HG03097 (cell line): ENCODE measurements around the gene OR10A3.

Experiments used
- ATAC-seq: cut with Tn5 transposase; IDR thresholded peaks from one replicate; pipeline ENCODE4 v1.9.1; 2021; ENCODE audit not compliant: unreplicated experiment, low FRiP score

The OR10A3 gene

GRCh38 chr11:7894251-7894650 is 47.3 kb downstream of the OR10A3 start:
- no peak for ATAC-seq

GRCh38 chr11:7893796-7894195 is 47.7 kb downstream of the OR10A3 start:
- ATAC-seq: no peak

- peak; percentile 50 for ATAC-seq
These were observed 48.7 kb downstream of the OR10A3 start for GRCh38 chr11:7892840-7893254.

- ATAC-seq: peak; percentile 44
These were observed 49.3 kb downstream of the OR10A3 start for GRCh38 chr11:7892059-7892699.

GRCh38 chr11:7890417-7891172 is 50.9 kb downstream of the OR10A3 start:
- peak; percentile 45 for ATAC-seq

- ATAC-seq: peak; percentile 42
These were observed 51.5 kb downstream of the OR10A3 start for GRCh38 chr11:7889985-7890384.
